Stimulated activated CD8-positive, alpha-beta memory T cell treated with anti-CD3 and anti-CD28 coated beads, Interleukin-12 subunit alpha, Interleukin-12 subunit beta, amount 100 ng/mL, for 4 hours (primary cell): Measurements from ENCODE around the gene OR10C1.
"Not testable (repeated sequence)": the region's sequence is repeated elsewhere in the genome, so short reads cannot be mapped to it uniquely, and the experiment has no call there.

Experiments used
- DNase-seq: peaks from one replicate; pipeline ENCODE4 v3.0.0-alpha.2; 2020; ENCODE audit warnings: low read depth

Gene OR10C1, protein sequence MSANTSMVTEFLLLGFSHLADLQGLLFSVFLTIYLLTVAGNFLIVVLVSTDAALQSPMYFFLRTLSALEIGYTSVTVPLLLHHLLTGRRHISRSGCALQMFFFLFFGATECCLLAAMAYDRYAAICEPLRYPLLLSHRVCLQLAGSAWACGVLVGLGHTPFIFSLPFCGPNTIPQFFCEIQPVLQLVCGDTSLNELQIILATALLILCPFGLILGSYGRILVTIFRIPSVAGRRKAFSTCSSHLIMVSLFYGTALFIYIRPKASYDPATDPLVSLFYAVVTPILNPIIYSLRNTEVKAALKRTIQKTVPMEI

DNA sequence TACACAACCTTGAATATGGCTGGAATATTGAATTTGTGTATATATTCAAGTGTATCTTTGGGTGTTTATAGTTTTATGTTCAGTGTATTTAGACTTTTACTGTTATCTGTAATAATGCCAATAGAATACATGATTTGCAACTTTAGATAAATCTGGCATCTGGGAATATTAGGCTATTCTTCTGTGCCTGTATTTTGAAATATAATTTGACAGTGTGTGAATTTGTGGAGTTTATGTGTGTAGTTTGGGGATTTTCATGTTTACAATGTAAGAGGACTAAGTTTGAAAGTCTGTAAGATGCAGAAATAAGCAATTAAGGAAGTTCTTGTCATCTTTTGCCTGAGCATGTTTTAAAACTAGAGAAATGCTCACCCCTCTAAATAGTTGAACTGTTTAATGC, at the start of gene OR10C1:
OR10C1 (plus strand) TSS at position 301 of the 400 bp plus-strand sequence. CDS start 710 bp downstream, outside the sequence.
- no peak for DNase-seq

DNA sequence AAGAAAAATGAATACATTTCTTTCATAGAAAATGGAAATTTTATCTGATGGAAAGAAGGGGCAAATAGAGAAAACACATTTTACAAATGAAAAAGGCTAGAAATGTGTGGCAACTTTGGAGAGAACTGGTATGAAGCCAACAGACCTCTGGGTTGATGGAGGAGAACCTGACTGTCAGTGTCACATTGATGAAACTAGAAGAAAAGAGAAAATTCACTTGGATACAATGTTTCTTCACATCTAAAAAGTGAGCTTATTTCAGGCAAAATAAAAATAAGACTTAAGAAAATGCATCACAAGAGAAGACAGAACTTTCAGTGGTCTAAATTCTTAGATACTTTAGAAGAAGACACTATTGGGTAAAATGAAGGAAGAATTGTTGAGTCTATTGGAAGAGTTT, 43.8 kb upstream of the OR10C1 start, which contains the start of gene OR12D2:
OR12D2 (plus strand) TSS at position 301 of the 400 bp plus-strand sequence. CDS start 1,069 bp downstream, outside the sequence.
- DNase-seq, result no peak

DNA sequence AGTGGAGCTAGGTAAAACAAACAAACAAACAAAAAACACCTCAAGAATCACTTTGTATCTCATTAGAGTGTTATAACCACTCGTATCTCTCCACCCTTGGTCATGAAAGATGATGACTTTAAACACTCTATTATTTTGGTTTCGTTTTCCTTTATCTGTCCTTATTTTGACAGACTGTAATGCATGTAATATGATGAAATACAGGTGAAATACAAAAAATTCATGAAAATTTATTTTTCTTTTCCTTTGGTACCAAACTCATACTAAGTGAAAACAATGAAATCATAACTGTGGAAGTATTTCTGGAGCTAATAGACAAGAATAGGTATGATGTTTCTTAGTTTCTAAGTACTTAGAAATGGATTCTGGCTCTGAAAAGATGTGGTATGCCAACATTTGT, 39.6 kb upstream of the OR10C1 start:
- DNase-seq, result no peak

DNA sequence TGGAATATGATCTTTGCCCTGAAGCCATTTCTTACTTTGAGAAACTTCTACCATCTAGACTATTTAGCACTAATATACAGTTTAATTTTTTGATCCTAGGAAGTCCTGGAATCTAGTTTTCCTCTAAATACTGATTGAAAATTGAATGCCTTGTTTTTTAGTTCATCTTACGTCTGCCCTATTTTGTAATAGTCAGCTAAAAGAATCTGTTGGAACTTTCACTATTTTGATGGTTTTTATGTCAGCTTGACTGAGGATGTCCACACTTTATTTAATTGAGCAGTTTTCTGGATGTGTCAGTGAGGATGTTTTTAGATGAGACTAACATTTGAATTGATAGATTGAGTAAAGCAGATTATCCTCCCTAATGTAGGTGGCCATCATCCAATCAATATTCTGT, 35.3 kb upstream of the OR10C1 start:
- DNase-seq, result no peak

DNA sequence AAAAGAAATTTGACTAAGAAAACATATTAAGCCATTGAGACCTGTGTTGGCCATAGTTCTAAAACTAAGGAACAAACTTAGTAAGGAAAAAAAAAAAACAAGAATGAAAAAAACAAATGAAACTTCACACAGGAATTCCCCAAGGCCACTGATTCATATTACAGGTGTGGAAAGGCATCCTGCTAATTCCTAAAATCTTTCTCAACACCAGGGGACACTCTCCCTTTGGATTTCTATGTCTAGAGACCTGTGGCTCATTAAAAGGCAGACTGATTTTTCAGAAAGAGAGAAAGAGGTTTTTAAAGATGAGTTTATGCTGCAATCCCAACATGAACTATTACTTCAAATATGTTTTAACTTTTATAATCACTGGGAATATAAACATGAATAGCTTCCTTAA, 24.5 kb upstream of the OR10C1 start, which contains the start of gene OR12D1:
OR12D1 (plus strand) TSS at position 341 of the 400 bp plus-strand sequence.
- no peak for DNase-seq

DNA sequence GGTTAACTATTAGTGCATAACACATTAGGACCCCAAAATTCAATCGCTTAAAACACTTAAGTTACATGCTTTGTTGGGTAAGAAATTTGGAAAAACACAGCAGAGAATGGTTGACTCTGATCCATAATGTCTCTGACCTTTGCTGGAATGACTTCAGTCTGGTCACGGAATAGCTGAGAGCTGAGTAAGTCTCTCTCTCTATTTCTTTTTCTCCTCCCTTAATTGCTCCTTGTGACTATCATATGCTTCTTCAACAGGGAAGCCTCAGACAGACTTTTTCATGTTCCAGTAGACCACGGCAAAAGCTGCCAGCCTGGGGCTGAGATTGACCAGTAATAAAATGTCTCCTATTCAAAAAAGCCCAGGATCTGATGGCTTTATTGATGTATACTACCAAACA, 19.6 kb upstream of the OR10C1 start:
- no peak for DNase-seq

DNA sequence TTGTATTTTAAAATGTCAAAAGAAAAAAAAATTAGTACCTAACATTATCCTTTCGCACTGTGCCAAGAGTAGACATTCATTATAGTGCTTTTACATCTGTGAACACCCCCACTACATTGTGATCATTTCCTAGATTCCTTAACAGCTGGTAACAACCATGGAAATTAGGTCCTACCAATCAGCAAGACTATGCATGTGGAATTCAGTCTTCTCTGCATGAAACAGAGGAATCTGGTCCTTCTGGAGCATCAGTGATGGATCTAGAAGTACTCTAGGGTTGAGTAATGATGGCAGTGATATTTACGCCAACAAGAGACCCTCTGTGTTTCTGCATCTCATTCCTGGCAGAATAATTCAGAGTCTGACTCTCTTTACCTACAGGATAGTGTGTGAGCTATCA, 14.9 kb upstream of the OR10C1 start:
- DNase-seq, result no peak

DNA sequence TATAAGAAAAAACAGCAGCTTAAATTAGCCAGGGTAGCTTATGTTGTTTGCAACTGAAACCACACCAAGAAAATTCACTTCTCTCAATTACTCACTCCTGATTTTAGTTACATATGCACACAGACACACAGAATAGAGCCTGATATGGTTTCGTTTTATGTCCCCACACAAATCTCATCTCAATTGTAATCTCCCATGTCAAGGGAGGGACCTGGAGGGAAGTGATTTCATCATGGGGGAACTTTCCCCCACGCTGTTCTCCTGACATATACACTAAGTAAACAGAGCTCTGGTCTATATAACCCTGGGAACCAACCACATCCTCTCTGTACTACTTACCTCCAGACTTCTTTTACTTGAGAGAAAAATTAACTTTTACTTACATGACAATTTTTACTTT, 14.5 kb upstream of the OR10C1 start:
- DNase-seq, result no peak

DNA sequence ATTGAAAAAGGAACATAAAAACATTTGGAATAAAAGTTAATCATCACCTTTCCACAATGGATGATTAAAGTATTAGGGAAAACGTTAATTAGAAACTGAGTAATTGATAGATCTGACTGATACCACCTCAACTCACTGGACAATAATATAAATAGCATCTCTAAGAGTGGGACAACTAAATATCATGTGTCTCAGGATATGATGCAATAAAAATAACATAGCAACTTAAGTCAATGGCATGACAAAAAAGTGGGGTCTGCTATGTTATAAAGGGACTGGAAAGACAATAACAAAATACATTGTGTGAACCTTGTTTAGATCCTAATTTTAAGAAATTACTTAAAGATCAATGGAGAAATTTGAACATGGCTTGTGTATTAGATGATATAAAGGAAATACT, 14.0 kb upstream of the OR10C1 start:
- DNase-seq, result no peak

DNA sequence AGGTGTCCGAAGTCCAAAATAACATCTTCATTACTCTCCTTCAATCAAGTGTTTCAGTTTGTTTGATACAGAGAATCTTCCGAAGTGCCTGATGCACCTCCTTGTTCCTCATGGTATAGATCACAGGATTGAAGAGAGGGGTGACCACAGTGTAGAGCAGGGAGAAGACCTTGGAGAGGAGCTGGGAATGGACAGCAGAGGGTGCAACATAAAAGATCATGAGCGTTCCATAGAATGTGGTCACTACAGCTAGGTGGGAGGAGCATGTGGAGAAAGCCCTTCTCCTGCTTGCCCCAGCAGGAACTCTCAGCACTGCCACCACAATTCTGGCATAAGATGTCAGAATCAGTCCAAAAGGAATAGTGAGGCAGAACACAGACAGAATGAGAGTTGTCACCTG, 12.5 kb upstream of the OR10C1 start:
- DNase-seq, result no peak

DNA sequence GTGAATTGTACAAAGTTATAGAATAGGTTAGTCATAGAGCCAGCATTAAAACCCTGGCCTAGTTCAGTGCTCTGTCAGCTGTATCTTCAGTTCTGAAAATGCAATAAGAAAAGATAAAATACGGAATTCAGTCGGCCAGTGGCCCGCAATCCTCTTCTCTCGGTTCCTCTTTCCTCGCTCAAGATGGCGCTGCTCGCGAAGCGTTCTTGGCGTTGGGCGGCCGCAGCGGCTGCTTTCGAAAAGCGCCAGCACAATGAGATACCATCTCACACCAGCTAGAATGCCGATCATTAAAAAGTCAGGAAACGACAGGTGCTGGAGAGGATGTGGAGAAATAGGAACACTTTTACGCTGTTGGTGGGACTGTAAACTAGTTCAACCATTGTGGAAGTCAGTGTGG, 2.4 kb upstream of the OR10C1 start:
- DNase-seq, result not testable (repeated sequence)

DNA sequence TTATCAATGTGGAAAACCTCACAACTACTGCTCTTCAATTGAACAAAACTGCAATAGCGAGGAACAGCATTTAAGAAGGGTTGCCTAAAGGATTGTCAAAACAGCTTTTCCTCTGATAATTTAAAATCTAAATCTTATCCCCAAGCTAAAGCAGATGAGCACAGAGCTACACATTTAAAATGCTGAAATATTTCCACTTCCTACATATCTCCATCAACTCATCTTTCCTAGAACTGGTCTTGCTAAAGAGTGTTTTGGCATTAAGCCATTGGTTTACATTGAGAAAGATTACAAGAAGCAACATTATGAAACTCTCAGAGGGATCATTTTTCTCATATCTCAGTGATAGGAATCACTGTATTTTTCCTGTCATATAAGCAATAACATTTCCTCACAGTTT, 3.6 kb downstream of the OR10C1 start:
- no peak for DNase-seq

DNA sequence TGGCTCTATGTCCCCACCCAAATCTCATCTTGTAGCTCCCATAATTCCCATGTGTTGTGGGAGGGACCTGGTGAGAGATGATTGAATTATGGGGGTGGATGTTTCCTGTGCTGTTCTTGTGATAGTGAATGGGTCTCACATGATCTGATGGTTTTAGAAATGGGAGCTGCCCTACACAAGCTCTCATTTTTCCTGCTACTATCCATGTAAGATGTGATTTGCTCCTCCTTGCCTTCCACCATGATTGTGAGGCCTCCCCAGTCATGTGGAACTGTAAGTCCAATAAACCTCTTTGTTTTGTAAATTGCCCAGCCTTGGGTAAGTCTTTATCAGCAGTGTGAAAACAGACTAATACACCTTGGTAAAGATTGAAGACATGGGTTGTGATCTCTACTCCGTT, 4.9 kb downstream of the OR10C1 start:
- not testable (repeated sequence) for DNase-seq

DNA sequence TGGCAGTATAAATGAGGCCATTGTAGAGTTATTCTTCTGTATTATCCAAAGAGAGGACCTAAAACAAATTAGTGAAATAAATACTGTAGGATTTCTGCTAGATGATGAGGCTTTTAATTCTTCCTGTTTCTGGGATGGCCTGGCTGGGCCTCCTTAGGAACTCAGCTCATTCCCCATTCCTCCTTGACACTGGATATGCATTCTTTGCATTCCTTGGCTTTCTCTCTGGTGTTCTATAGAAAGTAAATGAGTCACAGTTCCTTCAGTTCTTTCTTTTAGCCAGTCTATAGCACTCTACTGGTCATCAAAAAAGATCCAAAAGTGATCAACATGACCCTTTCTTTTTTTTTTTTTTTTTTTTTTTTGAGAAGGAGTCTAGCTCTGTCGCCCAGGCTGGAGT, 8.6 kb downstream of the OR10C1 start:
- DNase-seq, result no peak

DNA sequence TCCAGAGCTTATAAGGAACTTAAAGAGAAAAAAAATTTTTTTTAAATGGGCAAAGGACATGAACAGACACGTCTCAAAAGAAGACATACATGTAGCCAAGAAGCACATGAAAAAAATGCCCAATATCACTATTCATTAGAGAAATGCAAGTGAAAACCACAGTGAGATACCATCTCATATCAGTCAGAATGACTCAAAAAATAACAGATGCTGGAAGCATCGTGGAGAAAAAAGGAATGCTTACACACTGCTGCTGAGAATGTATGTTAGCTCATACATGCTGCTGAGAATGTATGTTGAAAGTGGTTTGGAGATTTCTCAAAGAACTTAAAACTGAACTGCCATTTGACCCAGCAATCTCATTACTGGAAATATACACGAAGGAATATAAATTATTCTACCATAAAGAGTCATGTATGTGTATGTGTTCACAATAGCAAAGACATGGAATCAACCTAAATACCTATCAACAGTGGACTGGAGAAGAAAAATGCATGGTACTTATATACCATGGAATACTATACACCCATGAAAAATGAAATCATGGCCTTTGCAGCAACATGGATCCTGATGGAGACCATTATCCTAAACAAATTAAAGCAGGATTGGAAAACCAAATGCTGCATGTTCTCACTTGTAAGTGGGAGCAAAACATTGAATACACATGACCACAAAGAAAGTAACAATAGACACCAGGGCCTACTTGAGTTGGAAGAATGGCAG, 12.5 kb downstream of the OR10C1 start:
- DNase-seq, result no peak

DNA sequence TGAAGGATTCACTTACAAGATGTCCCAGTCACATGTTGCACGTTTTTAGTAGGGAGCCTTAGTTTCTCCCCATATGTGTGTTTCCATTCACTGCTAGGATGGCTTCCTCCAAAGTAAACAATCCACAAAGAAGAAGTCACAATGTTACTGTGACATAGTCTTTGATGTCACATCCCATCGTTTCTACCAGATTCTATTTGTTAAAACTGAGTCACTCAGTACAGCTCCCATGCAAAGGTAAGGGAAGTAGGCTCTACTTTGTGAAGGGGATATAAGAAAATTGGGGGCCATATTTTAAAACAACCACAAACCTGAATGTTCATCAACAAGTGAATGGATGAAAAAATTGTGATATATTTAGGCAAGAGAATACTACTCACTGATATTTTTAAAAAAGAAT, 17.9 kb downstream of the OR10C1 start, which contains the start of the genes OR11A1 and OR2H1:
OR11A1 (minus strand) TSS at position 101 of the 400 bp plus-strand sequence. CDS start 29,430 bp downstream, outside the sequence.
OR2H1 (plus strand) TSS at position 185 of the 400 bp plus-strand sequence. CDS start 4,615 bp downstream, outside the sequence.
- no peak for DNase-seq

DNA sequence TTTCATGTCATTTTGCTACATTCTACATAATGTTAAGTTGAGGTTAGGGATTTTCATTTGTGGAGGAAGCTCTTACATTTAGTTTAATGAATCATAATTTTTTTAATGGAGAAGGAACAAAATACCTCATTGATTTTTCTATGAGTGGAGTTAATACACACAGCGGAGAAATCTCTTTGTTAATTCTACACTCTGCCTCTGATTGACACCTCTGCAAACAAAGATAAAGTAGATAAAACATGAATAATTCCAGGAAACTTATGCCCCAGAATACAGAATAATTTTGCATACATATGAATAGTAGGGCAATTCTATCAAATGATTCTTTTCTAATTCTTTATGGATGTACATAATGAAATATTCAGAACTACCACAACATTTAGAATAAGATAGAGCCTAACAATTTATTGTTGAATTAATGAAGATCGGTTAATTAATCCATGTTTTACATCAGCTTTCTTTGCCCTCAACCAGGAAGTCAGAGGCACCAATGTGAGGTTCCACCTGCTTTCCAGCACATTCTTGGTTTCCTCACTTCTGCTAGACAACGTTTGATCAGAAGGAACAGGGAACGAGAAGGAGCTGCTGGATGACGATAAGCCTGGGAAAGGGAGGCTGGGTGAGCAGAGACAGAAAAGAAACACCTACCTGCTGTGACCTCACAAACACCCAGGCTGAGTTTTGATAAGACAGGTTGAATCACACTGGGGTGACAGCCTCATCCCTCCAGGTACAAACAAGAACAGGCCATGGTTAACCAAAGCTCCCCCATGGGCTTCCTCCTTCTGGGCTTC, 22.1 kb downstream of the OR10C1 start:
- DNase-seq, result no peak

DNA sequence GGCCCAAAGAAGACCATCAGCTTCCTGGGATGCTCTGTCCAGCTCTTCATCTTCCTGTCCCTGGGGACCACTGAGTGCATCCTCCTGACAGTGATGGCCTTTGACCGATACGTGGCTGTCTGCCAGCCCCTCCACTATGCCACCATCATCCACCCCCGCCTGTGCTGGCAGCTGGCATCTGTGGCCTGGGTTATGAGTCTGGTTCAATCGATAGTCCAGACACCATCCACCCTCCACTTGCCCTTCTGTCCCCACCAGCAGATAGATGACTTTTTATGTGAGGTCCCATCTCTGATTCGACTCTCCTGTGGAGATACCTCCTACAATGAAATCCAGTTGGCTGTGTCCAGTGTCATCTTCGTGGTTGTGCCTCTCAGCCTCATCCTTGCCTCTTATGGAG, 22.9 kb downstream of the OR10C1 start:
- DNase-seq, result no peak

DNA sequence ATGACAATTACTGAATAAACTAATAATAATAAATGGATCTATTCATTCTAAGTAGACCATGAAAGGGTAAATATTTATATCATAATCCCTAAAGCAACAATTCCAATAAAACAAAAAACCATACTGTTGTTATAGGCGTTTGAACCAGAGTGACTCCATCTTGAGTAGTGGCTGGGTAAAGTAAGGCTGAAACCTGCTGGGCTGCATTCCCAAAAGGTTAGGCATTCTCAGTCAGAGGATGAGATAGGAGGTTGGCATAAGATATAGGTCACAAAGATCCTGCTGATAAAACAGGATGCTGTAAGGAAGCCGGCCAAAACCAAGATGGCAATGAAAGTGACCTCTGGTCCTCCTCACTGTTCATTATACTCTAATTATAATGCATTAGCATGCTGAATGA, 26.2 kb downstream of the OR10C1 start:
- no peak for DNase-seq

DNA sequence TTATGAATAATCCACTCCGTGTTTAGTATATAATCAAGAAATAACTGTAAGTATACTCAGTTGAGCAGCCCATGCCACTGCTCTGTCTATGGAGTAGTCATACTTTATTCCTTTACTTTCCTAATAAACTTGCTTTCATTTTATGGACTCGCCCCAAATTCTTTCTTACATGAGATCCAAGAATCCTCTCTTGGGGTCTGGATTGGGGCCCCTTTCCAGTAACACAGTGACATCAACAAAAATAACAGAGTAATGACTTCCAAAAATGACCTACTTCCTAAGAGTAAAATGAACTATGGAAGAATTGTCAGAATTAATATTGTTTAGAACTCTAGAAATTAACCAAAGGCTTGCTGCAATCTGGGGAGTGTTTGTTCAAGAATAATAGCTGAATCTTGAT, 26.7 kb downstream of the OR10C1 start:
- DNase-seq, result no peak

DNA sequence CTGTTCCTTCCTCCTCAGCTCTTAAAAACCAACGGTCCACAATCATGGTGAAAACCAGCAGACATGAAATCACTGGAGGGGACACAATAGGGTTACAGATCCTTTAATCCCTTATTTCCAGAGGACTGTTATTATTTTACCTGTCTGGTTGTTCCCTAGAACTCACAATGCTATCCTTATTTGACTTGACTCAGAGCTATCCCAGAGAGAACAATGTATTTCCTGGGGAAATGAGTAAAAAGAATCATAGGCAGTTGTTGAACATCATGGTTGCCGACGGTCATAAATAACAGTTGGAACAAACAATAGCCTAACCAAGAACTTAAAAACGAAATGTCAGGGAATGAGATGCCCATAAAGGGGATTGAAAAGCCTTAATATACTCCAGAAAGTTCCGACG, 27.1 kb downstream of the OR10C1 start:
- no peak for DNase-seq

DNA sequence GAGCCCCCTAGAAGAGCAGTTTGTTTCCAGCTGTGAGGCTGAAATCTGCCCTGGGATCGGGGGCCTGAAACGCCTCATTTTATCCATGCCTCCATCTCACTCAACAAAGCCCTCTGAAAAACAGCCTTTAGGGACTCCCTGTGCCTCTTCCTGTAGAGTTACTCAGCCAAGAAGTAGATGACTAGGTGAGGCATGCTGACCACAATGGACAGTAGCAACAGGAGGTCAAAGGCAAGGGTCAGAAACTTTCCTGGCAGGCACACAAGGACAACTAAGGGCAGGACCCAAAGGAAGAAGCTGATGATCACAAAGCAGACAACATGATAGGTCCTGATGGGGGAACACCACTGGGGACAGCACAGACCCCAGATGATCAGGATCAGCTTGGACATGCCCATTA, 35.9 kb downstream of the OR10C1 start:
- no peak for DNase-seq
